ENCODE measurements around the gene ARL2BP.
A peak's percentile ranks its signal among the peaks of the same experiment; 100 is the strongest.
"Not testable (repeated sequence)": the region's sequence is repeated elsewhere in the genome, so short reads cannot be mapped to it uniquely, and the experiment has no call there.

Gene ARL2BP

DNA sequence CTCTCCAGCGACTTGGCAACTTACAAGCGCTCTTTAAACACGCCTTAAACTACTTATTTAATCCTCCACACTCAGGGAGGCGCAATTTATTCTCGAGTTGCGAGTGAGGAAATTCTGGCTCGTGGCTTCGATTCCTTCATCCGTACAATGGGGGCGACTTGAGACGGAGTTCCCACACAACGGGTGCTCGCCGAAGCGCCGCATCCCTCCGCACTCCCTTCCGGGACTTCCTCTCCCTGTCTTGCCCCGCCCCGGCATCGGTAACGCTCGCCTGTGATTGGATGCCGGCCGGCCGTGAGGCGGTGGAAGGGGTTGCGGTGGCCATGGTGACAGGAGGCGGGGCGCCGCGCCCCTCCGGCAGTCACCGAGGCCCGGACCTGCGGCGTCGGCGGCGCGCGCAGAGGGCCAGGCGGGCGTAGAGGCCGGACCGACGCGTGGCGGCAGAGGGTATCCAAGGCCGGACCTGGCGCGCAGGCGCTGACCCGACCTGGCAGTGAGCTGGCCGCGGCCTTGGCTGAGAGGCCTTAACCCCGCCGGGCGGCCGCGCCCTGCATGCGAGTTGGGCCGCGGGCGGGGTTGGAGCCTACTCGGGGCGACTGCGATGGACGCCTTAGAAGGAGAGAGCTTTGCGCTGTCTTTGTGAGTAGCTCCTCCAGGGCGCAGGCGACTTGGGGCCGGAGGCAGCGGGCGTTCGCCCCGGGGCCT is at the start of gene ARL2BP:
ARL2BP (plus strand) TSS at position 493 of the 705 bp plus-strand sequence; CDS start at position 602, 109 bp downstream.
- DNase-seq = peak; percentile 99

DNA sequence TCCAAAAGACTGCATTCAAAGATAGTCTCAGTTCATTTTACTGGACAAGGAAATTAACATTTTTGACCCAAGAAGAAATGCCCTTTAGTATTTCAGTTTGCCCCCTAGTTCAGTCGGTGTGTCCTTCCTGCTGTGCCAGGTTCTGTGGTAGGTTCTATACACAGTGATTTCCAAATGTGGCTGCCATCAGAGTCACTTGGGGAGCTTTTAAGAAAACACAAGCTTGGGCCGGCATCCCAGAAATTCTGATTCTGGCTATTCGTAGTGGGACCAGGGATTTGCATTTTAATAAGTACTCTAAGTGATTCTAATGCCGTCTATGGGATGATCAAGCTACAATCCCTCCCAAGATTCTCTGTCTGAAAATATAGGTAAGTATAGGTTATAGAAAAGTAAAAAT is 48.8 kb upstream of the ARL2BP start:
- DNase-seq = no peak

DNA sequence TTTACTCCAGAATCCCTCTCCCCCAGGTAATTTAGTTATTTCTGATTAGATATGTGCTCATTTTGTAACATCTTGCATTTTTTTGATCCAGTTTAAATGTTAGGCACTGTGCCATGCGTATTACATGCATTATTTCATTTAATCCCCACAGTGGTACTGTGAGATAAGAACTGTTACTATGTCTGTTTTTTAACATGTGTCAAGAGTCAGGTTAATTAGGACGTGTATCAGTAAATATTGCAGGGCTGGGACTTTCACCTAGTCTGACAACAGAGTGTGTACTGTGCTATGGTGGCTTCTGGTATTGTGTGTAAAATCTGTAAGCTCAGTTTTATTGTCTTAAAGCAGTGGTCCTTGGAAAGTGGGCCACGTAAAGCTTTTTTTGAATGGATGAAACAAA is 48.3 kb upstream of the ARL2BP start:
- no peak for DNase-seq

DNA sequence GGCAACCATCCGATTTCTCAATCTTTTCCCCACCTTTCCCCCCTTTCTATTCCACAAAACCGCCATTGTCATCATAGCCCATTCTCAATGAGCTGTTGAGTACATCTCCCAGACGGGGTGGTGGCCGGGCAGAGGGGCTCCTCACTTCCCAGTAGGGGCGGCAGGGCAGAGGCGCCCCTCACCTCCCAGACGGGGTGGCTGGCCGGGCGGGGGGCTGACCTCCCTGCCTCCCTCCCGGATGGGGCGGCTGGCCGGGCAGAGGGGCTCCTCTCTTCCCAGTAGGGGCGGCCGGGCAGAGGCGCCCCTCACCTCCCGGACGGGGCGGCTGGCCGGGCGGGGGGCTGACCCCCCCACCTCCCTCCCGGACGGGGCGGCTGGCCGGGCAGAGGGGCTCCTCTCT is 44.7 kb upstream of the ARL2BP start:
- not testable (repeated sequence) for DNase-seq

DNA sequence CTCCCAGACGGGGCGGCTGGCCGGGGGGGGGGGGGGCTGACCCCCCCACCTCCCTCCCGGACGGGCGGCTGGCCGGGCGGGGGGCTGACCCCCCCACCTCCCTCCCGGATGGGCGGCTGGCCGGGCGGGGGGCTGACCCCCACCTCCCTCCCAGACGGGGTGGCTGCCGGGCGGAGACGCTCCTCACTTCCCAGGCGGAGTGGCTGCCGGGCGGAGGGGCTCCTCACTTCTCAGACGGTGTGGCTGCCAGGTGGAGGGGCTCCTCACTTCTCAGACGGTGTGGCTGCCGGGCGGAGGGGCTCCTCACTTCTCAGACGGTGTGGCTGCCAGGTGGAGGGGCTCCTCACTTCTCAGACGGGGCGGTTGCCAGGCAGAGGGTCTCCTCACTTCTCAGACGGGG is 44.1 kb upstream of the ARL2BP start:
- DNase-seq = not testable (repeated sequence)

DNA sequence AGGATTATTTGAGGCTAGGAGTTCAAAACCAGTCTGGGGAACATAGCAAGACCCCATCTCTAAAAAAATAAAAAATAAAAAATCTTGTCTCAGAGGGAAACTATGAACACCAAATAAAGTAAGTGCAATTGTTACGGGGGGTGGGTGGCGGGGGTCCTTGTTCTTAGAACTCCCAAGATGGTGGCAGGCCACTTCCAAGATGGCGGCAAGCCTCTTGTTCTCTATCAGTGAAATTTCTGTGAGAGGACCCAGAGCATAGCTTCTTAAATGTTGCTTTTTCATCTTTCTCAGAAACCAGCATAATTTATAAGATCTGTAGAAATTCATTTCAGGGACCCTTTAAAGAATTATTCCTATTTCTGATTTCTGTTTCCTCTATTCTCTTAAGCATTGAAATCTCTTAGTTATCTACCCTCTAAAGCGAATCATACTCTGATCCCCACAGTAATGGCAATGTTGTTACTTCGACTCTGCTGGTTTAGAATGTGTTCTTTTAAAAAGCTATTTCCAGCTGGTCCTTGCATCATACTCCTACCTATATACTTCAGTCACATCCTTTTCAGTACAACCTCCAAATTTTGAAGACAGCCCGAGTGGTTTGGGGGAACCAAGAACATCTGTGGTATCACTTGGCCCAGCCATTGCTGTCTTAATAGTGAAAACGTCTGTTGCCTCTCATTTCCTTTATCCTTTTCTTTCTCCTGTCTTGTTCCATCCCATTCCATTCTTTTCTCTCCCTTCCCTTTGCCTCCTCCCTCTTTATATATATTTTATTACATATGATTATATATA is 42.8 kb upstream of the ARL2BP start:
- DNase-seq = no peak

DNA sequence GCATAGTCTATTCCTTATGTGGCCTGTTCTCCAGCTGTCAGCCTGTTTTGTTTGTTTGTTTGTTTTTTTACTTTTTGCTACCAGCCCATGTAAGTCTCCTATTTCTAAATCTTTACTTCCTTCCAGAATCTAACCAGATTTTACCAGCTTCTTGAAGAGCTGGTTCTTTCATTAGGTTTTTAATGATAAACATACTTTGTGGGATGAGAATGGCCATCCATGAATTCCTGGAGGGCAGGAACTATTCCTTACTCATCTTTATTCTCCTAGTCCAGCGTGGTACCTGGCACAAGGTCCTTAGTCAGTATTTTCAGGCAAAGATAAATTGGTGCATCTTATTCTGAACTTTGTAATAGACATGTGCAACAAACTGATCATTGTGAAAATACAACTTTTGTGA is 41.6 kb upstream of the ARL2BP start:
- no peak for DNase-seq

DNA sequence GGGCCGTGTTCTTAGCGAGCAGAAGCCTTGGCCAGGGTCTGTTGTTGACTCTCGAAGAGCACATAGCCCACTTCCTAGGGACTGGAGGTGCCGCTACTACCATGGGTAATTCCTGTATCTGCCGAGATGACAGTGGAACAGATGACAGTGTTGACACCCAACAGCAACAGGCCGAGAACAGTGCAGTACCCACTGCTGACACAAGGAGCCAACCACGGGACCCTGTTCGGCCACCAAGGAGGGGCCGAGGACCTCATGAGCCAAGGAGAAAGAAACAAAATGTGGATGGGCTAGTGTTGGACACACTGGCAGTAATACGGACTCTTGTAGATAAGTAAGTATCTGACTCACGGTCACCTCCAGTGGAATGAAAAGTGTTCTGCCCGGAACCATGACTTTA is 40.4 kb upstream of the ARL2BP start:
- DNase-seq = no peak

DNA sequence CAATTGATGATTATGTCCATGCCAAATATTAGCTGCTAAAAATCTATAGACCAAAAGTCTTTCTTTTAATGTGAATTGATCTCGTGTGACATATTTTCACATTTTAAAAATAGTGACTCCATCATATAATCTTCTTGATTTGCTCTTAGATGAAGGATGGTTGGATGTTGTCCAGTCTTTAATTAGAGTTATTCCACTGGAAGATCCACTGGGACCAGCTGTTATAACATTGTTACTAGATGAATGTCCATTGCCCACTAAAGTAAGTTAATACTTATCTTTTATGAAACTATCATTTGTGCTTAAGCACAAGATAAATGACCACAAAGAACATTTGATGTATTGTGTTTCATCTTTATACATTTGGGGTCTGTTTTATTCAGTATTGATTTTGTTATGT is 36.1 kb upstream of the ARL2BP start:
- no peak for DNase-seq

DNA sequence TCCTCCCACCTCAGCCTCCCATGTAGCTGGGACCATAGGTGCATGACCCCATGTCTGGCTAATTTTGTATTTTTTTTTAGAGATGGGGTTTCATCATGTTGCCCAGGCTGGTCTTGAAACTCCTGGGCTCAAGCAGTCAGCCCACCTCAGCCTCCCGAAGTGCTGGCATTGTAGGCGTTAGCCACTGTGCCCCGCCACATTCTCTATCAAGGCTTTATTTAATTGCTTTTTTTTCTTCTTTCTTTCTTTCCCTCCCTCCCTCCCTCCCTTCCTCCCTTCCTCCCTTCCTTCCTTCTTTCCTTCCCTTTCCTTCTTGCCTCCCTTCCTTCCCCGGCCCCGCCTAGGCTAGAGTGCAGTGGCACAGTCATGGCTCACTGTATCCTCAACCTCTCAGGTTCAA is 35.3 kb upstream of the ARL2BP start:
- DNase-seq = no peak

DNA sequence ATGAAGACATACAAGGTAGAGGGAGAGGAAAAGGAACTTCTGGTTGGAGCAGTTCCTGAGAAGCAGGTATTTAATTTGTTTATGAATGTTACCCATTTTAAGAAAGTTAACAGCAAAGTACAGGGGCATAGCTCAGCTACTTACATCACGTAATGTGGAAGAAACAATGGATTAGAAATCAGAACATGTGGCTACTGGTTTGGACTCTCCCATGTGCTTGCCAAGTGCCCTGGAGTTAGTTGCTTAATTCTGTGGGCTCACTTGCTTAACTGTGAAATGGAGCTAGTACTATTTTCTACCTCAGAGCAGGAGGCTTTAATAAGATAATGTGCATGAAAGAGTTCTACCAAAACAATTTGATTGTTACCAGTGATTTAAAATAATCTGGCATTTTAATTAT is 31.6 kb upstream of the ARL2BP start:
- no peak for DNase-seq

DNA sequence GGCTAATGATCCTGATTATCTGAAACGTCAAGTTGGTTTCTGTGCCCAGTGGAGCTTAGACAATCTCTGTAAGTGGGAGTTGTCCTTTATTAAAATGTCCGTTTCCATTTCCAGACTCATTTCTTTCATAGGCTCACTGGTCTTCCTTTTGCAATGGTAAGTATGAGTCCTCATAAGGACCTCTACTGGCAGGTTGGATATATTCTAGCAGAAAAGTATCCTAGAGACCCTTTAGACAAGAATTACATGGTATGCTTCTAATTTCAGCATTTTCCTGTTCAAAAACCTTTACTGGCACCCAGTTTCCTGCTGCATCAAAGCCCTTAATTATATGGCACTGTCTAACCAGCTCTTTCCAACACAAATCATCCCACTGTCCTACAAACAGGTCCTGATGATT is 28.1 kb upstream of the ARL2BP start:
- DNase-seq = no peak

DNA sequence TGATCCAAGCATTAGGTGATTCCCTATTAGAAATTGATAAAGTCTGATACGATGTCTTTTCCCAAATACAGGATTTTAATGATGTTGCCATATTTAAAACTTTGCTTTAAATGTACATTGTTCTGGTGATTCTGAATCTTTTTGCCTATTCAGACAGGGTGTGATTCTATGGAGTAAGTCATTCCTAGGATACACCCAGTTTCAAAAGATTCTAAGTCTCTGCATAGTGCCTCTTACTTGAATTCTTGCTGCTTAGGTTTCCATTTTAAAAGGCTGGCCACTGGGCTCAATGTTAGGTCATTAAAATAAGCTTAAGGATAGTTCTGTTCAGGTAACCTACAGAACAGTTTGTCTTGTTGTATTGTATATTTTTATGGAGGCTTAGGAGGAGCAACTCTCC is 22.0 kb upstream of the ARL2BP start:
- no peak for DNase-seq

DNA sequence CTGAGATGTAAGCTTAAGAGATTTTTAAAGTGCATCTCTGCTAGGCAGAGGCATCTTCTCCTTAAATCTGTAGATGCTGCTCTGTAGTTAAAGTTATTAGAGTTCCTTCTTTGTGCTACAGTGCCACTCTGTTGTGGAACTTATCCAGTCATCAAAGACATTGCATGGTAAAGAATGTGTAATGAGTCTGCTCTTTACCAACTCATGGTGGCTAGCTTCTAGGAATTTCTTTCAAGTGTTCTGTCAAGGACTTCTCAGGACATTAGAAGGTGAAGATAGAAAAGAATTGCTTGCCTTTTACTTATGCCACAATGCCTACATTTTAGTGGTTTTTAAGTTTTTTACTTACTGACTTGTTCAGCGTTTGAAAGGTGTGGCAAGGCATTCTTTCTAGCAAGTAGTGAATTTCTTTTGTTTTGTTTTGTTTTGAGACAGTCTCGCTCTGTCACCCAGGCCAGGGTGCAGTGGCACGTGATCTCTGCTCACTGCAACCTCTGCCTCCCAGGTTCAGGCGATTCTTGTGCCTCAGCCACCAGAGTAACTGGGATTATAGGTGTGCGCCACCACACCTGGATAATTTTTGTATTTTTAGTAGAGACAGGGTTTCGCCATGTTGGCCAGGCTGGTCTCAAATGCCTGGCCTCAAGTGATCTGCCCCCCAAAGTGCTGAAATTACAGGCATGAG is 20.3 kb upstream of the ARL2BP start:
- DNase-seq = no peak

DNA sequence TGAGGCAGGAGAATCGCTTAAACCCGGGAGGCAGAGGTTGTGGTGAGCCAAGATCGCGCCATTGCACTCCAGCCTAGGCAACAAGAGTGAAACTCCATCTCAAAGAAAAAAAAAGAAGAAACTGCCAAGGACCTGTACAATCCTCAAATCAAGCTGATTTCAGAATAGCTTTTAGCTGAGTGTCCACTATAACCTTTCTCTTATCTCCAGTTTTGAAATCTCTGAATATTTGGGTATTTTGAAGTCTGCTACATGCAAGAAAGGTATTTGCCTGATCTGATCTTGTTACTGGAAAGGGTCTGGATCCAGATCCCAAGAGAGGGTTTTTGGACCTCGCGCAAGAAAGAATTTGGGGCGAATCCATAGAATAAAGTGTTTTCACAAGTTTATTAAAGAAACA is 19.1 kb upstream of the ARL2BP start:
- no peak for DNase-seq

DNA sequence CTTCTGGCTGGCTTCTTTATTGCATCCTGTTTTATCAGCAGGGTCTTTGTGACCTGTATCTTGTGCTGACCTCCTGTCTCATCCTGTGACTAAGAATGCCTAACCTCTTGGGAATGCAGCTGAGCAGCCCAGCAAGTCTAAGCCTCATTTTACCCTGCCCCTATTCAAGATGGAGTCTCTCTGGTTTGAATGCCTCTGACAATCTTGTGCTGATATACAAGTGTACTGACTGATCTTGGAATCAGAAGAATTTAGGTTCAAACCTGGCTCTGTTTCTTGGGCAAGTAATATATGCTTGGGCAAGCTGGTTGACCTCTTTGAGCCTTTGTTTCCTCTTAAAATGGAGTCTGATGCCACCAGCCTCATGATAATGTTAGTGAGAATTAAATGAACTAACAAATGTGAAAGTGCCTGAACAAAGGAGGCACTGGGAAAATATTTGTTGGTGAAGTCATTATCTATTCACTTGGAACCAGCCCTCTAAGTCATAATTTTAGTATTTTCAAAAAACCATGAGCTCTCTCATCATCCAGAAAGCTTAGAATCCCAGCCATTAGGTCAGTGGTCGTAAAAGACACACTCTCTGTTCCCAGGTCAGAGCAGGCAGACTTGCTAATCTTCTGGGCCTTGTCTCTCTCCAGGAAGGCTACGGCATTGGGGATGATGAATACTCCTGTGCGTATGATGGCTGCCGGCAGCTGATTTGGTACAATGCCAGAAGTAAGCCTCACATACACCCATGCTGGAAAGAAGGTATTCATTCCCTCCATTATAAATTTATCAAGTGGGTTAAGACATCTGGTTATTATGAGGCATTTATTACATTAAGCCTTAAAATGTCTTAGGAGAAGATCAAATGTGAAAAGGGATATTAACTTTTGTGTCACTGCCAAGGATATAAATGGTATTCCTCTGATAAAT is 18.1 kb upstream of the ARL2BP start:
- DNase-seq = no peak

DNA sequence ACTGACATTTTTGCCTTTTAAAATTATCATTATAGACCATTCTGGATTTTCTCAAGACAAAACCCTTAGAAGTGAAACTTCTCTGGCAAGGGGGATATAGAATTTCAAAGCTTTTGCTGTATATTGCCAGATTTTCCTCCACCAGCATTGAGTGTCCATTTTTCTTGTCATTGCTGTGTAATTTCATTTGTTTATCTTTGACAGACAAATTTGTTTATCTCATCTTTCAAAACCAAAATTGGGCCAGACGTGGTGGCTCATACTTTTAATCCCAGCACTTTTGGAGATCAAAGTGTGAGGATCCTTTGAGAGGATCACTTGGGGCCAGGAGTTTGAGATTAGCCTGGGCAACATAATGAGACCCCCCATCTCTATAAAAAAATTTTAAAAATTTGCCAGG is 16.0 kb upstream of the ARL2BP start:
- no peak for DNase-seq

DNA sequence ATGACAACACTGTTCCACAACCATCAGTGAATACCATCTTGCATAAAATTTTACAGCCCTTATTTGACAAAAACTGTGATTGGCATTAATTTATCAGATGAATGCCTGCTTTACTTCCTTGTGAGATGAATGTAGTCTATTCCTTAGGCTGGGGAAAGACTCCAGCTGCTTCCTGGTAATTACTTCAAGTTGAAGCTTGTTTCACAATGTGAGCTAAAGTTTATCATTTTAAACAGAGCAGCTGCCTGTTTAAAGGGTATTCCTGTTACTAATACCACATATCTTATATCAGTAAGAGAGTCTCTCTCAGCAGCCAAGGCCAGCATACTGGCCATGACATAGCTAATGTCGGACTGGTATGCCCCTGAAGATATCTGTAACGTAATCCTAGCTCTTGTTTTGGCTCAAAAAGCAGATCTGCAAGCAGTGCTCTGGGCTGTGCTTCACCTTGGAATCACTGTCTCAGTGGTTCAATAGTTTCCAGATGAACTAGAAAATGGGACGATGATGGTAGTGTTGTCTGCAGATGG is 13.2 kb upstream of the ARL2BP start:
- DNase-seq = no peak

DNA sequence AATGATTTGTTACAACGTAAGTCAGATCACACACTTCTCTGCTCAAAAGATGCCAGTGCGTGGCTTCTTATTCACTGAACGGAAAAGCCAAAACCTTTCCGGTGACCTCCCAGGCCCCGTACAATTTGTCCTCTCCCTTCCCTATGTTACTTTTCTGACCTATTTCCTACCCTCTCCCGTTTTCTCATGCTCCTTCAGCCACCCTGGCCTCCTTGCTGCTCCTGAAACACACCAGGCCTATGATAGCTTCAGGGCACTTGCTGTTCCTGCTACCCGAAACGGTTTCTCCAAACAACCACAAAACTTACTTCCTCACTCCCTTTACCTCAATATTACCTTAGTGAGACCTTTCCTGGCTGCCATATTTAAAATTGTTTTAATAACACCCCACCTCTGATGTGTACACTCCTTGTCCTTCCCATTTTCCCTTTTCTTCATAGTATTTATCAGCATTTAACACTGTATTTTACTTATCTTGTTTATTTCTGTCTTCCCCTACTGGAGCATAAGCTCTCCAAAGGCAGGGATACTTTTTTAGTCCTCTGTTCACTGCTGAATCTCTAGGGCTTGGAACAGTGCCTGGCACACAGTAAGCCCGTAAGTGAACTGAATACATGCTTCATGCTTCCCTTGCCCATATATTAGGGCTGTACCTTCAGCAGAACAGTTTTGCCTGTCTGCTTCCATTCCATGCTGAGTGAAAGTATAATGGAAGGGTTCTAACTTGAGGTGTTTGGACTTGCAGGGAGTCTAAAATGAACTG is 10.9 kb upstream of the ARL2BP start:
- no peak for DNase-seq

DNA sequence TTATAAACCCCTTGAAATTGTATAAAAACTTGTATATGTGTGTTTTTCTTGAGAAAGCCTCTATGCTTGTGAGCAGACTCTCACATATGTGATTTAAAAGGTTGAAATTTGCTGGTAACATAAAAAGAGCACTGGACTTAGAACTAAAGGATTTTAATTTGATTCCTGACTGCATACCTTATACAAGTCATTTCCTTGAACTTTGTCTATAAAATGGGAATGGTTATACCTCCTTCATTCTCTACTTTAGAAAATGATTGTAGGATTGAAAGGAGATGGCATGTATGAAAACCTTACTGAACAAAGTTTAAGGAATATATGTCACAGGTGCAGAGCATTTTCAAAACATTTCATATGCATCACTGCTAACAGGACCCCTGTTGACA is 10.4 kb upstream of the ARL2BP start:
- no peak for DNase-seq

DNA sequence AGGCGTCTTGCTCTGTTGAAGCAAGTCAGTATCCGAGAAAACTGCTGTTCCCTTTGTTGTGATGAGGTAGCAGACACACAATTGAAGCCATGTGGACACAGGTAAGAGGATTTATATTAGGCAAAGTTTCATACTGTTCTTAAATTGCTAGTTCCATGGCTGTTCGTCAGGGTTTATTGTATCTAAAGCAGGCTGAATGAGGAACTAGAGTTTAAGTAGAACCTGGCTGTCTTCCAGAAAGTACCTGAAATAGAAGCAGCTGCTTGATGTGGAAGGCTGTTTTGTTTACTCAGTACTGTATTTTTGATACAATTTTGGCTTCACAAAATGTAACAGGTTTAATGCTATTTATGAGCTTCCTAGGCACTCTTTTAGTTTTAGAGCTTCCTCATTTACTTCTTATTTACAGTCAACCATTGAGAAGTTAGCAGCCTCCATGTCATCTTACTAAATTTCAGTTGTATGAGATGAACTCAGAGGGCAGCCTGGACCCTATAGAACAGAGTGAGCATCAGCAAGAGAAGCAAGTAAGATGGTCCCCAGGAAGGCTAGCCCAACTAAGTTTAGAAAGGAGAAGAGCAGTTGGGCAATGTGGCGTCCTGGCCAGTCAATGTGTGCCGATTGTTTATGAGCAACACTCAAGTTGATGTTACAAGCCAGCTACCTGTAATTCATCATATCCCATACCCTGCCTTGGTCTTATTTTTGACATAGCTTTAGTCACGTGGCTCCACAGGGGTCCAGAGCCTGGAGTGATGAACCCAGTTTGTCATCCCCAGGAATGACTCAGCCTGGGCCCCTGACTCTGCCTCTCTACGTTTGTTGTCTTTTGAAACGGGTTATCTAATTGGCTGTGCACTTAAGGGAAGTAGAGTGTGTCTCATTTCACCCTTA is 9.7 kb upstream of the ARL2BP start:
- peak; percentile 43 for DNase-seq

Measured in stimulated activated CD4-positive, alpha-beta T cell treated with anti-CD3 and anti-CD28 coated beads, Interleukin-15, amount 100 ng/mL, for 24 hours (primary cell).